Activated naive CD4-positive, alpha-beta T cell treated with Interleukin-2 at 50 U/mL for 16 hours (primary cell): ENCODE measurements around the gene ITGB1.
A peak's percentile ranks its signal among the peaks of the same experiment; 100 is the strongest.
"Not testable (repeated sequence)": the region's sequence is repeated elsewhere in the genome, so short reads cannot be mapped to it uniquely, and the experiment has no call there.

Experiments used
- DNase-seq: peaks from one replicate; pipeline ENCODE4 v3.0.0-alpha.2; 2020

Gene ITGB1

DNA sequence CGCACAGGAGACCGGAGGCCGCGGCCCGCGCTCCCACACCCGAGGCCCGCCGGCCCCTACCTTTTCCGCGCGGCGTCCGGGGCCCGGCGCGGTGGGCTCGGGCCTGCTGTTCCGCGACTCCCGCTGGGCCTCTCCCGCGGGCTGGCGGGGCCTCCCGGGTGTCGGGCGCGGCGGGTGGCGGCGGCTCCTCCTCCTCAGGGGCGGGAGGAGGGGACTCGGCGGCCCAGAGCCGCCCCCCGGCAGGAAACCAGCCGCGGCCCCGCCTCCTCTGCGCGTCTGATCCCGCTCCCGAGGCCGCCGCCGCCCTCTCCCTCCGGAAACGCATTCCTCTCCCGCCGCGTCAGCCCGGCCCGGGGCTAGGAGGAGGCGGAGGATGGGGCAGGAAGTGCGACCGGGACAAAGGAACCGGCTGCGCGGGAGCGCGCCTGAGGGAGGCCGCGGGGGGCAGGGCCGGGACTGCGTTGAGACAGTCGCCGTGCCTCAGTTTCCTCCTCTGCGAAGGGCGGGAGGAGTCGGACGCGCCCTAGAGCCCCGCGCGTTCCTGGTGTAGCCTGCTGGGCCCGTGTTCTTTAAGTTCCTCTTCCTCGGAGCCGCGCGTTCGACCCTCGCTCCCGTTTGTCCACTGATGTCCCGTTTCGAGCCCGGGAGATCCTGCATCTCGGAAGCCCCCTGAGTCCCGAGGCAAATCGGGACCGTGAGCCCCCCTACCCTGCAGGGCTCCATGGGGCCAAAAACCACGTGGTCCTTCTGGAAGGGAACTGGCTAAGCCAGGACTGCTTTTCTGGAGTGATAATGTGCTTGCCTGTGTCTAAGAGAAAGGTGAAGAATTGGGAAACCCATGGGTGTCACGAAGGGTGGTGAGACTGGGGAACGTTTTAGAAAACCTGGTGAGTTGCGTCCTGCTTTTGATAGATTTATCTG is at the start of gene ITGB1:
Gene ITGB1 (minus strand): TSS at position 146 of the 921 bp plus-strand sequence. CDS start 22,672 bp downstream, outside the sequence.
- DNase-seq: peak; percentile 87

- no peak for DNase-seq
Observed at GRCh38 chr10:33006342-33006887, 48.4 kb upstream of the ITGB1 start.

- peak; percentile 53 for DNase-seq
Observed at GRCh38 chr10:33005322-33006301, 47.6 kb upstream of the ITGB1 start.

DNA sequence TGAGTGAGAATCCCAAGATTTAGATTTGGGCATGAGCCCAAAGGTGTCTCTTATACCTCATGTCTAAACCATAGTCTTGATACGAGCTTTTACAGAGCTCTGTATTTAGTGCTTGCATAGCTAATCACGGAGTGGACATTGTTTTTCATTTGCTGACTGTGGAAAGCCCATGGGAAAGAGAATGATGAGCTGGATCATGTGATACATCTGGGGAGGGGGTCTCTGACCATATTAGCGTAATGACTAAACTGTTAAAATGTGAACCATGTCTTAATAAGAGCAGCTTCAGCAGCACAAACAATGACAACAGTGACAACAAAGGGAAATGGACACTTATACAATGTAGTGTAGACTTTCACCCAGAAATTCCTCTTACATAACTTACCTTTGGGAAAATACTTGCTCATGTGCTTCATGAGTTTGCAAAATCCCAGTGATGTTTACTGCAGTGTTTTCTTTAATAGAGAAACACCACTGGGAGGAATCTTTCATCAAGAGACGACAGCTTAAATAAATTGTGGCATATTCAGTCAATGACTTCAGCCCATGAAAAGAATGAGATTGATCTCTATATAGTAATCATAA is 44.0 kb upstream of the ITGB1 start:
- DNase-seq: no peak

- DNase-seq: not testable (repeated sequence)
Observed at GRCh38 chr10:32998060-32998581, 40.1 kb upstream of the ITGB1 start.

DNA sequence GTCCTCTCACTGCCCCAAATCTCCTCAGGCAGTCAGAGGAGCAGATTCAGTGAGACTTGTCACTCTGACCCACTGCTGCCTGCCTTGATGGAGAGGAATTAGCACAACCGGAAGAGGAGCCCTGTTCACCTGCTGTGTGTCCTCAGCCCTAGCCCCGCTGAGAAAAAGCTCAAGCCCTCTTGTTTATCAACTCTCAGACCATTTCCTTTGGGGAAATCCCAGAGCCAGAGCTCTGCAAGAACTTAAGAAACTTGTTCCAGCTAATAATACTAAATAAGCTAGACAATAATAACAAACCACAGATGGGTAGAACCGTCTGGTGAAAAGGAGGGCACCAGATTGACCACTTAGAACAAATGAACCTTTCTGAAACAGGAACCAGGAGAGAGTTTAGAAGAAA is 37.7 kb upstream of the ITGB1 start:
- no peak for DNase-seq

DNA sequence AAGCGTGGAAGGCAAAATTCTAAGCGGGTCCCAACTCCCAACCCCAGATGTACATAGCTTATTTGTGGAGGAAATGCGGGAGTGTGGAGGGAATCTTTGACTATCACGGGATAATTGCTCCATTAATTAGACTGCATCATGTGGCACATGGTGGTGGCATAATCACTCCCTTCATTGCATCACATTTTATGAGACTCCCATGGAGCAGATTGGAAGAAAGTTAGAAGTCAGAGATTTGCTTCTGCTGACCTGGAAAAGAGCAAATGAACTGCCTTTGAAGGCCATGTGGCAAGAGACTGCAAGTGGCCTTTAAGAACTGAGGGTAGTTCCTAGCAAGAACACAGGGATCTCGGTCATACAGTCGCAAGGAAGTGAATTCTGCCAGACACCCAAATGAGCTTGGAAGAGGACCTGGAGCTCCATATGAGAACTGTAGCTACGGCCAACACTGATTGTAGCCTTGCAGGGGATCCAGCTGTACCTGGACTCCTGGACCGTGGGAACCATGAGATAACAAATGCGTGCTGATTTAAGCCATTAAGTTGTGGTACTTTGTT is 37.1 kb upstream of the ITGB1 start:
- DNase-seq: no peak

DNA sequence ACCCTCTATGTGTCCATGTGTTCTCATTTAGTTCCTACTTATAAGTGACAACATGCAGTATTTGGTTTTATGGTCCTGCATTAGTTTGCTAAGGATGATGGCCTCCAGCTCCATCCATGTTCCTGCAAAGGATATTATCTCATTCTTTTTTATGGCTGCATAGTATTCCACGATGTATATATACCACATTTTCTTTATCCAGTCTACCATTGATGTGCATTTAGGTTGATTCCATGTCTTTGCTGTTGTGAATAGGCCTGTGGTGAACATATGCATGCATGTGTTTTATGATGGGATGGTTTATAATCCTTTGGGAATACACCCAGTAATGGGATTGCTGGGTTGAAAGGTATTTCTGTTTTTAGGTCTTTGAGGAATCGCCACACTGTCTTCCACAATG is 36.6 kb upstream of the ITGB1 start:
- not testable (repeated sequence) for DNase-seq

DNA sequence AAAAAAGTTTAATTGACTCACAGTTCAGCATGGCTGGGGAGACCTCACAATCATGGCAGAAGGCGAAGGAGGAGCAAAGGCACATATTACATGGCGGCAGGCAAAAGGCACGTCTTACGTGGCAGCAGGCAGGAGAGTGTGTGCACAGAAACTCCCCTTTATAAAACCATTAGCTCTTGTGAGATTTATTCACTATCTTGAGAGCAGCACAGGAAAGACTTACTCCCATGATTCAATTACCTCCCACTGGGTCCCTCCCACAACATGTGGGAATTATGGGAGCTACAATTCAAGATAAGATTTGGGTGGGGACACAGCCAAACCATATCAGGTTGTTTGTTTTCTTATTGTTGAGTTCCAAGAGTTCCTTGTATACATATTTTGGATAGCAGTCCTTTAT is 34.3 kb upstream of the ITGB1 start:
- not testable (repeated sequence) for DNase-seq

DNA sequence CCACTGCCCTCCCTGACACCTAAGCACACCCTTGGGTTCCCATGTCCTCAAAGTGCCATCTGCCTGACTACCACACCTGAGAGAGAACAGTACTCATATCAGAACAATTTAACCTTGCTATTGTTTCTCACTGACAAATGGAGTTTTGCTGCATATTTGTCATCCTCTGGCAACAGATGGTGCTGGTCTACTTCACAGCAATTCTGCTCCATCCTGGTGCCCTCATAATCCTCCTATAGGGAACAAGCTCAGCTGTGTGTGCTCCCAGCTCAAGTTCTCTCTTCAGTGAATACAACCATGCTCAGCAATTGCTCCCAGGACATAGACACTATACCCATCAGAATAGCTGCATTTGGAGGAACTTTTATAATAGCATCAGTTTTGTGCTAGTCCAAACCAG is 32.8 kb upstream of the ITGB1 start:
- no peak for DNase-seq

GRCh38 chr10:32988604-32989003 is 30.6 kb upstream of the ITGB1 start:
- DNase-seq: no peak

- DNase-seq: no peak
Observed at GRCh38 chr10:32987172-32987571, 29.1 kb upstream of the ITGB1 start.

DNA sequence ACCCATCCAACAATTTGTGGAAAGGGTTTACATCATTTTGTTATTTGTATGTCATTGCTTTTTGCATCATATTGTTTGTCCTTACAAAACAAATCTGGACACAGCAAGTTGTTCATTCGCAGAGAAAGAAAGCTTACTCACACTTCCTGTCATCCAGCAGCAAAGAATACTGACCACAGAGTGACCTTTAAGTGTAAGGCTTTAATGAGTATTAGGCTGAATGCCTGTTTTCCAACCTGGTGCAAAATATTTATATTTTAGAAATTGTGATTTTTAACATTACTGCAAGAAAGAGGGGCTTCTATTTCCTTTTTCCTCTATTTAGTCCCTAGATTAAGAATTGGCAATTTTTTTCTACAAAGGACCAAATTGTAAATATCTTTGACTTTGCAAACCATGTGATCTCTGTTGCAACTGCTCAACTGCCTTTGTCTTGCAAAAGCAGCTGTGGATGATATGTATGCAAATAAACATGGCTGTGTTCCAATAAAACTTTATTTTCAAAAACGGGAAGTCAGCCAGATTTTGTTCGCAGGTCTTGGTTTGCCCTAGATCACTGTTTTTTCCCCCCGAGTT is 27.8 kb upstream of the ITGB1 start:
- no peak for DNase-seq

GRCh38 chr10:32985341-32985764 is 27.3 kb upstream of the ITGB1 start:
- no peak for DNase-seq

DNA sequence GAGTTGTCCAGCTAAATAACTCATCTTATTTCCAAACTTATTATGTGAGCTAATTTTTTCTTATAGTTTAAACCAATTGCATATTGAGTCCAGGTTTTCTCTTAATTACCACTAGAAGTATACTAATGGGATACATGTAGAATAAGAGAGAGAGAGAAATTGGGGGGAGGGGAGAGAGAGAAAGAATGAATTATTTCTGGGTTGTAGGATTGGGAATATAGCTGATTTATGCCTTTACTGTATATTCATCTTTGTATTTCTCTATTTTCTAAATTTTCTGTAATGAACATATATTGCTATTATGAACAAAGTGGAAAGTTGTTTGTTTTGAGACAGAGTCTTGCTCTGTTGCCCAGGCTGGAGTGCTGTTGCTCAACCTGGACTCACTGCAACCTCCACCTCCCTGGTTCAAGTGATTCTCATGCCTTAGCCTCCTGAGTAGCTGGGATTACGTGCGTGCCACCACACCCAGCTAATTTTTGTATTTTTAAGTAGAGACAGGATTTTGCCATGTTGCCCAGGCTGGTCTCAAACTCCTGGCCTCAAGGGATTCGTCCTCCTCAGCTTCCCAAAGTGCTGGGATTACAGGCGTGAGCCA is 26.1 kb upstream of the ITGB1 start:
- no peak for DNase-seq

GRCh38 chr10:32982911-32983909 is 25.2 kb upstream of the ITGB1 start:
- peak; percentile 27 for DNase-seq

GRCh38 chr10:32982293-32982709 is 24.3 kb upstream of the ITGB1 start:
- no peak for DNase-seq

GRCh38 chr10:32981760-32982159 is 23.7 kb upstream of the ITGB1 start:
- no peak for DNase-seq

DNA sequence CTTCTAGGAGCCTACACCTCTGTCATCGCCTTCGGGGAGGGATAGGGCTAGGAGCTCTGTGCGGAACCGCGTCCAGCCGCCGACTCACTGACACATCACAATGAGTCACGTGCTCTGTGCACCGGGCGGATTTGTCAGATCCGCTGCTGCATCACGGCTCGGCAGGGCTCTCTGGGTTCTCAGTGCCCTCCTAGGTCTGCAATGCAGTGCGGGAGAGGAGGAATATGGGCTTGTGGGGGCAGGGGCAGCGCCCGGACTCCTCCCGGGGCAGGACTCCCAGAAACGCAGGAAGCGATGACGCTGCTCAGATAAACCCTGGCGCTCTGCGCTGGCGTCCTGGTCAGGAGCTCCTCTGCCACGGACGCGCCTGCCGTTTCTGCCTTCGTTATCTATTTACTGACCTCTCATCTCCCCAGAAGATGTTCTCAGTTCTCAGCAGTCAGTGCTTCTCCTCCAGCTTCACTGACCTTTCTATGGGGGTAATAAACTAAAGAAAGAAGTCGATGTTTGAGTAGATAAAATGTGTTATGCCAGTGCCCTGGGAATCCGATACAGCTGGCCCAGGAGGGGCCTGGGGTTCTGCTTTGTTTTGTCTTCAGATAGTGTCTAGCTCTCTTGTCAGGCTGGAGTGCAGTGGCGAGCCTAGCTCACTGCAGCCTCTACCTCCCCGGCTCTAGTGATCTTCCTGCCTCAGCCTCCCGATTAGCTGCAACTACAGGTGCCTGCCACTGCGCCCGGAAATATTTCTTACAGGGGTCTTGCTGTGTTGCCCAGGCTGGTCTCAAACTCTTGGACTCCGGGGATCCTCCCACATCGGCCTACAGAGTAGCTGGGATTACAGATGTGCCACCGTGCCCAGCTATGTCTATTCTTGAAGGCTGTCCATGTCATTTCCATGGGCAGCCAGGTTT is 22.8 kb upstream of the ITGB1 start:
- peak; percentile 87 for DNase-seq
